Measurements from ENCODE around the gene CDH23. TPM values are rescaled to one million over a fixed set of nuclear protein-coding genes. Genes with fewer than 3 reads are reported as not detected.

The CDH23 gene
- total RNA-seq, 1 experiment from 2014 or later: 0.34 TPM

- TF ChIP-seq, protein P1, sequence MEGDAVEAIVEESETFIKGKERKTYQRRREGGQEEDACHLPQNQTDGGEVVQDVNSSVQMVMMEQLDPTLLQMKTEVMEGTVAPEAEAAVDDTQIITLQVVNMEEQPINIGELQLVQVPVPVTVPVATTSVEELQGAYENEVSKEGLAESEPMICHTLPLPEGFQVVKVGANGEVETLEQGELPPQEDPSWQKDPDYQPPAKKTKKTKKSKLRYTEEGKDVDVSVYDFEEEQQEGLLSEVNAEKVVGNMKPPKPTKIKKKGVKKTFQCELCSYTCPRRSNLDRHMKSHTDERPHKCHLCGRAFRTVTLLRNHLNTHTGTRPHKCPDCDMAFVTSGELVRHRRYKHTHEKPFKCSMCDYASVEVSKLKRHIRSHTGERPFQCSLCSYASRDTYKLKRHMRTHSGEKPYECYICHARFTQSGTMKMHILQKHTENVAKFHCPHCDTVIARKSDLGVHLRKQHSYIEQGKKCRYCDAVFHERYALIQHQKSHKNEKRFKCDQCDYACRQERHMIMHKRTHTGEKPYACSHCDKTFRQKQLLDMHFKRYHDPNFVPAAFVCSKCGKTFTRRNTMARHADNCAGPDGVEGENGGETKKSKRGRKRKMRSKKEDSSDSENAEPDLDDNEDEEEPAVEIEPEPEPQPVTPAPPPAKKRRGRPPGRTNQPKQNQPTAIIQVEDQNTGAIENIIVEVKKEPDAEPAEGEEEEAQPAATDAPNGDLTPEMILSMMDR (IDR thresholded peaks at IDR 0.05; ENCODE audit: insufficient read depth in 1 of 2, low read depth in 1 of 2, low read length in 1 of 2, severe bottlenecking in 1 of 2, unreplicated experiment in 1 of 2): no peak
- Mint-ChIP-seq H3K27ac (ENCODE audit: unreplicated experiment) (no peak overlapping the region), H3K4me3 (ENCODE audit: unreplicated experiment) (no peak overlapping the region), H3K9me3 (ENCODE audit: unreplicated experiment) (no peaks in the 10 kb centered on the region), H3K36me3 (ENCODE audit: insufficient read depth, unreplicated experiment) (no peaks in the 10 kb centered on the region), H3K27me3 (ENCODE audit: insufficient read depth, unreplicated experiment) (peaks cover 23% of the 10 kb centered on the region), H3K4me1 (ENCODE audit: low read depth, unreplicated experiment) (no peaks in the 10 kb centered on the region)
- ChIA-PET POLR2A (no interaction called here), CTCF (no interaction called here)
- no peak for DNase-seq
- Histone ChIP-seq H3K27me3 (replicated peaks; ENCODE audit: control insufficient read depth, insufficient read depth, low read length) (no peaks in the 10 kb centered on the region), H3K4me1 (peaks cover 10% of the 10 kb centered on the region), H3K9me3 (no peaks in the 10 kb centered on the region), H3K4me3 (ENCODE audit: low read depth, low read length) (no peak overlapping the region), H3K36me3 (ENCODE audit: control insufficient read depth, insufficient read depth, low read length) (no peaks in the 10 kb centered on the region)
- intact Hi-C loops (cut with micrococcal nuclease; ENCODE audit: unreplicated experiment): no loop called here
- no TSS peak for BruUV-seq (replicated peaks)
These were observed 74.3 kb downstream of the CDH23 start for GRCh38 chr10:71471006-71471405.

GRCh38 chr10:71471957-71472365, 75.2 kb downstream of the CDH23 start:
- DNase-seq: no peak
- Histone ChIP-seq H3K4me3 (ENCODE audit: low read depth, low read length) (no peak overlapping the region), H3K36me3 (ENCODE audit: control insufficient read depth, insufficient read depth, low read length) (no peaks in the 10 kb centered on the region), H3K4me1 (peaks cover 10% of the 10 kb centered on the region), H3K9me3 (no peaks in the 10 kb centered on the region), H3K27me3 (replicated peaks; ENCODE audit: control insufficient read depth, insufficient read depth, low read length) (no peaks in the 10 kb centered on the region)
- ChIA-PET CTCF (interaction anchor here (0.6 kb wide), 1 partner anchor 40 kb away, joined by 3 read pairs; no protein-coding TSS in a partner anchor), POLR2A (no interaction called here)
- H3K9me3 Mint-ChIP-seq (ENCODE audit: unreplicated experiment): no peaks in the 10 kb centered on the region
- no peaks in the 10 kb centered on the region for H3K36me3 Mint-ChIP-seq (ENCODE audit: insufficient read depth, unreplicated experiment)
- no peak overlapping the region for H3K27ac Mint-ChIP-seq (ENCODE audit: unreplicated experiment)
- intact Hi-C loops (cut with micrococcal nuclease; ENCODE audit: unreplicated experiment): no loop called here
- TF ChIP-seq, protein P1 (IDR thresholded peaks at IDR 0.05; ENCODE audit: insufficient read depth in 1 of 2, low read depth in 1 of 2, low read length in 1 of 2, severe bottlenecking in 1 of 2, unreplicated experiment in 1 of 2): no peak
- no peaks in the 10 kb centered on the region for H3K4me1 Mint-ChIP-seq (ENCODE audit: low read depth, unreplicated experiment)
- BruUV-seq (replicated peaks): no TSS peak
- no peak overlapping the region for H3K4me3 Mint-ChIP-seq (ENCODE audit: unreplicated experiment)
- H3K27me3 Mint-ChIP-seq (ENCODE audit: insufficient read depth, unreplicated experiment): peaks cover 23% of the 10 kb centered on the region

GRCh38 chr10:71472466-71472865, 75.7 kb downstream of the CDH23 start:
- POLR2A ChIA-PET: no interaction called here
- DNase-seq: no peak
- H3K4me3 ChIP-seq (ENCODE audit: low read depth, low read length): no peak overlapping the region
- no peaks in the 10 kb centered on the region for H3K36me3 ChIP-seq (ENCODE audit: control insufficient read depth, insufficient read depth, low read length)
- TF ChIP-seq, protein P1 (IDR thresholded peaks at IDR 0.05; ENCODE audit: insufficient read depth in 1 of 2, low read depth in 1 of 2, low read length in 1 of 2, severe bottlenecking in 1 of 2, unreplicated experiment in 1 of 2): no peak
- H3K36me3 Mint-ChIP-seq (ENCODE audit: insufficient read depth, unreplicated experiment): no peaks in the 10 kb centered on the region
- no peaks in the 10 kb centered on the region for H3K27me3 ChIP-seq (replicated peaks; ENCODE audit: control insufficient read depth, insufficient read depth, low read length)
- no peak overlapping the region for H3K4me3 Mint-ChIP-seq (ENCODE audit: unreplicated experiment)
- H3K9me3 ChIP-seq: no peaks in the 10 kb centered on the region
- BruUV-seq (replicated peaks): no TSS peak
- H3K9me3 Mint-ChIP-seq (ENCODE audit: unreplicated experiment): no peaks in the 10 kb centered on the region
- no peaks in the 10 kb centered on the region for H3K4me1 Mint-ChIP-seq (ENCODE audit: low read depth, unreplicated experiment)
- CTCF ChIA-PET: no interaction called here
- H3K27ac Mint-ChIP-seq (ENCODE audit: unreplicated experiment): no peak overlapping the region
- H3K27me3 Mint-ChIP-seq (ENCODE audit: insufficient read depth, unreplicated experiment): peaks cover 24% of the 10 kb centered on the region
- peaks cover 10% of the 10 kb centered on the region for H3K4me1 ChIP-seq
- intact Hi-C loops (cut with micrococcal nuclease; ENCODE audit: unreplicated experiment): no loop called here

All from Caco-2 (cell line).